Measurements from ENCODE around the gene PUSL1. TPM values are rescaled to one million over a fixed set of nuclear protein-coding genes. Genes with fewer than 3 reads are reported as not detected.
A peak's percentile ranks its signal among the peaks of the same experiment; 100 is the strongest.

PUSL1 gene, protein sequence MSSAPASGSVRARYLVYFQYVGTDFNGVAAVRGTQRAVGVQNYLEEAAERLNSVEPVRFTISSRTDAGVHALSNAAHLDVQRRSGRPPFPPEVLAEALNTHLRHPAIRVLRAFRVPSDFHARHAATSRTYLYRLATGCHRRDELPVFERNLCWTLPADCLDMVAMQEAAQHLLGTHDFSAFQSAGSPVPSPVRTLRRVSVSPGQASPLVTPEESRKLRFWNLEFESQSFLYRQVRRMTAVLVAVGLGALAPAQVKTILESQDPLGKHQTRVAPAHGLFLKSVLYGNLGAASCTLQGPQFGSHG
- 16.9 TPM for polyA plus RNA-seq (2013, experiment 1 of 2)
- 15.2 TPM for polyA plus RNA-seq (2013, experiment 2 of 2)

DNA sequence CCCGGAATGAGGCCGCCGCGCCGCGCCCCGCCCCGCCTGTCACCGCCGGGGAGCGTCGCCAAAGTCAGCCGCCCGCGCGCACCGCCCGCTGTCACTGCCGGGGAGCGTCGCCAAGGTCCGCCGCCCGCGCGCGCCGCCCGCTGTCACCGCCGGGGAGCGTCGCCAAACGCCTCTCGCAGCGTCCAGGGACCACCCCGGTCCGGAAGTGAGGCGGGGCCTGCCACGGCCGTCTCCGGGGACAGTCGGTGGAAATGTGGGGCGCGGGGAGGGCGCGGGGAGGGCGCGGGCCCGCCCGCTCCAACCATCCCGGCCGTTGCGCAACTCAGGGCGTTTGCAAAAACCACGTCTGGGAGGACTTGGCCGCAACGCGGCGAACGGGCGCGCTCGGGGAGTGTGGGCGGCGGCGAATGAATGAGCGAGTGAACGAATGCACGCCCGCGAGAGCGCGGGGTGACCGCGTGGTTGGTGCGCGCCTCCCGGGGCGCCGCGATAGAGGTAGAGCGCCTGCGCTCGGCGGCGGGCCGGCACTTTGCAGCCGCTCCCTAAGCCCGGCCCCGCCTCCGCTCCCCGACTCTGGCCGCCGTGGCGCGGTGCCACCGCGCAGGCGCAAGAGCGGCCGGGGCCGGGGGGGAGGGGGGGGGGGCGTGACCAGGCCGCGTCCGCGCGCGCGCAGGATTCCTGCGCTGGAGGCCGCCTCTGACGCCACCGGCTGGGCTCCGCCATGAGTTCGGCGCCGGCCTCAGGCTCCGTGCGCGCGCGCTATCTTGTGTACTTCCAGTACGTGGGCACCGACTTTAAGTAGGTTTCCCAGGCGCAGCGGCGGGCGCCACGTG lies at the start of gene PUSL1, which contains the start of gene ACAP3:
Gene PUSL1 (plus strand): TSS at position 675 of the 833 bp plus-strand sequence. CDS start 47 bp downstream, at position 722.
Gene ACAP3 (minus strand): TSS at position 8 of the 833 bp plus-strand sequence. CDS start 115 bp downstream, outside the sequence.
- WGBS, 2 experiments (ENCODE audit: insufficient coverage in 2 of 2): 0% methylated on average over 76 to 103 of the region's 131 CpGs
- Histone ChIP-seq H3K4me1 (ENCODE audit: control insufficient read depth, insufficient read depth, low read length, poor library complexity, severe bottlenecking) (peaks cover 33% of the 10 kb centered on the region), H3K4me3 (ENCODE audit: extremely low read depth, insufficient read depth, low read length, poor library complexity, severe bottlenecking) (peak within 1 kb of the TSS; percentile 79), H3K9me3 (ENCODE audit: control insufficient read depth, low read length) (no peaks in the 10 kb centered on the region), H3K36me3 (ENCODE audit: control insufficient read depth, insufficient read depth, low read length) (peaks cover 21% of the 10 kb centered on the region), H3K27ac (ENCODE audit: low read depth, low read length, severe bottlenecking) (peak within 1 kb of the TSS; percentile 95)

- H3K36me3 ChIP-seq (ENCODE audit: control insufficient read depth, insufficient read depth, low read length): peaks cover 85% of the 10 kb centered on the region
- no peak overlapping the region for H3K27ac ChIP-seq (ENCODE audit: low read depth, low read length, severe bottlenecking)
- WGBS, 2 experiments (ENCODE audit: insufficient coverage in 2 of 2): 96 to 98% methylated on average over 22 of the region's 22 CpGs
- no peaks in the 10 kb centered on the region for H3K9me3 ChIP-seq (ENCODE audit: control insufficient read depth, low read length)
- no peaks in the 10 kb centered on the region for H3K4me1 ChIP-seq (ENCODE audit: control insufficient read depth, insufficient read depth, low read length, poor library complexity, severe bottlenecking)
- H3K4me3 ChIP-seq (ENCODE audit: extremely low read depth, insufficient read depth, low read length, poor library complexity, severe bottlenecking): no peak overlapping the region
Observed at GRCh38 chr1:1259119-1259488, 49.3 kb upstream of the PUSL1 start.

GRCh38 chr1:1259540-1259939 lies 48.9 kb upstream of the PUSL1 start:
- H3K4me3 ChIP-seq (ENCODE audit: extremely low read depth, insufficient read depth, low read length, poor library complexity, severe bottlenecking): no peak overlapping the region
- H3K27ac ChIP-seq (ENCODE audit: low read depth, low read length, severe bottlenecking): no peak overlapping the region
- H3K4me1 ChIP-seq (ENCODE audit: control insufficient read depth, insufficient read depth, low read length, poor library complexity, severe bottlenecking): no peaks in the 10 kb centered on the region
- peaks cover 85% of the 10 kb centered on the region for H3K36me3 ChIP-seq (ENCODE audit: control insufficient read depth, insufficient read depth, low read length)
- H3K9me3 ChIP-seq (ENCODE audit: control insufficient read depth, low read length): no peaks in the 10 kb centered on the region
- WGBS, 2 experiments (ENCODE audit: insufficient coverage in 2 of 2): 92 to 99% methylated on average over 11 to 16 of the region's 18 CpGs

- Histone ChIP-seq H3K9me3 (ENCODE audit: control insufficient read depth, low read length) (no peaks in the 10 kb centered on the region), H3K4me1 (ENCODE audit: control insufficient read depth, insufficient read depth, low read length, poor library complexity, severe bottlenecking) (peaks cover 5% of the 10 kb centered on the region), H3K27ac (ENCODE audit: low read depth, low read length, severe bottlenecking) (no peak overlapping the region), H3K36me3 (ENCODE audit: control insufficient read depth, insufficient read depth, low read length) (peaks cover 85% of the 10 kb centered on the region), H3K4me3 (ENCODE audit: extremely low read depth, insufficient read depth, low read length, poor library complexity, severe bottlenecking) (no peak overlapping the region)
- 94 to 95% methylated on average over 24 to 25 of the region's 26 CpGs for WGBS, 2 experiments (ENCODE audit: insufficient coverage in 2 of 2)
Observed at GRCh38 chr1:1259951-1260600, 48.3 kb upstream of the PUSL1 start.

GRCh38 chr1:1260843-1261560 lies 47.4 kb upstream of the PUSL1 start:
- WGBS, 2 experiments (ENCODE audit: insufficient coverage in 2 of 2): 90 to 92% methylated on average over 16 of the region's 16 CpGs
- peaks cover 7% of the 10 kb centered on the region for H3K4me1 ChIP-seq (ENCODE audit: control insufficient read depth, insufficient read depth, low read length, poor library complexity, severe bottlenecking)
- H3K9me3 ChIP-seq (ENCODE audit: control insufficient read depth, low read length): no peaks in the 10 kb centered on the region
- H3K4me3 ChIP-seq (ENCODE audit: extremely low read depth, insufficient read depth, low read length, poor library complexity, severe bottlenecking): no peak overlapping the region
- no peak overlapping the region for H3K27ac ChIP-seq (ENCODE audit: low read depth, low read length, severe bottlenecking)
- peaks cover 79% of the 10 kb centered on the region for H3K36me3 ChIP-seq (ENCODE audit: control insufficient read depth, insufficient read depth, low read length)

- WGBS, 2 experiments (ENCODE audit: insufficient coverage in 2 of 2): 97 to 98% methylated on average over 17 of the region's 17 CpGs
- peaks cover 7% of the 10 kb centered on the region for H3K4me1 ChIP-seq (ENCODE audit: control insufficient read depth, insufficient read depth, low read length, poor library complexity, severe bottlenecking)
- peaks cover 78% of the 10 kb centered on the region for H3K36me3 ChIP-seq (ENCODE audit: control insufficient read depth, insufficient read depth, low read length)
- H3K4me3 ChIP-seq (ENCODE audit: extremely low read depth, insufficient read depth, low read length, poor library complexity, severe bottlenecking): no peak overlapping the region
- H3K9me3 ChIP-seq (ENCODE audit: control insufficient read depth, low read length): no peaks in the 10 kb centered on the region
- H3K27ac ChIP-seq (ENCODE audit: low read depth, low read length, severe bottlenecking): no peak overlapping the region
Observed at GRCh38 chr1:1262071-1262470, 46.3 kb upstream of the PUSL1 start.

DNA sequence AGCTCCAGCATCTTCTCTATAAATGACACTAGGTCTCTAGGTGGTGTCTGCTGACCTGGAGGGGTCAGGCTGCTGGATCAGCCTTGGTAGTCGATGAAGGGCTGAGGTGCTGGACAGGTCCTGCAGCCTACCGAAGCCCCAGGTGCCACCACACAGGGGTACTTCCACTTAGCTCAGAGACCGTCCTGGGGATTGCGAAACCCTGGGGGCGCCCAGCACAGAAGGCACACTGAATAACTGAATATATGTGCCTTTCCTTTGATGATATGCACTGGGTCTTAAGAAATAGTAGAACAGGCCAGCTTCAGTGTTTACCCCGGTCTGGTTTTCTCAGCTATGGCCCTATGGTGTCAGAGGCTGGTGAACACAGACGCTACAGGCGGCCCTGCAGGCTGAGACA lies 45.6 kb upstream of the PUSL1 start:
- Histone ChIP-seq H3K27ac (ENCODE audit: low read depth, low read length, severe bottlenecking) (no peak overlapping the region), H3K9me3 (ENCODE audit: control insufficient read depth, low read length) (no peaks in the 10 kb centered on the region), H3K36me3 (ENCODE audit: control insufficient read depth, insufficient read depth, low read length) (peaks cover 79% of the 10 kb centered on the region), H3K4me3 (ENCODE audit: extremely low read depth, insufficient read depth, low read length, poor library complexity, severe bottlenecking) (no peak overlapping the region), H3K4me1 (ENCODE audit: control insufficient read depth, insufficient read depth, low read length, poor library complexity, severe bottlenecking) (peaks cover 7% of the 10 kb centered on the region)
- WGBS, 2 experiments (ENCODE audit: insufficient coverage in 2 of 2): 97 to 100% methylated on average over 5 to 6 of the region's 8 CpGs

- no peaks in the 10 kb centered on the region for H3K9me3 ChIP-seq (ENCODE audit: control insufficient read depth, low read length)
- H3K36me3 ChIP-seq (ENCODE audit: control insufficient read depth, insufficient read depth, low read length): peaks cover 90% of the 10 kb centered on the region
- WGBS, 2 experiments (ENCODE audit: insufficient coverage in 2 of 2): 88 to 99% methylated on average over 8 to 9 of the region's 9 CpGs
- H3K4me1 ChIP-seq (ENCODE audit: control insufficient read depth, insufficient read depth, low read length, poor library complexity, severe bottlenecking): peaks cover 7% of the 10 kb centered on the region
- no peak overlapping the region for H3K4me3 ChIP-seq (ENCODE audit: extremely low read depth, insufficient read depth, low read length, poor library complexity, severe bottlenecking)
- H3K27ac ChIP-seq (ENCODE audit: low read depth, low read length, severe bottlenecking): no peak overlapping the region
Observed at GRCh38 chr1:1264026-1264425, 44.4 kb upstream of the PUSL1 start.

DNA sequence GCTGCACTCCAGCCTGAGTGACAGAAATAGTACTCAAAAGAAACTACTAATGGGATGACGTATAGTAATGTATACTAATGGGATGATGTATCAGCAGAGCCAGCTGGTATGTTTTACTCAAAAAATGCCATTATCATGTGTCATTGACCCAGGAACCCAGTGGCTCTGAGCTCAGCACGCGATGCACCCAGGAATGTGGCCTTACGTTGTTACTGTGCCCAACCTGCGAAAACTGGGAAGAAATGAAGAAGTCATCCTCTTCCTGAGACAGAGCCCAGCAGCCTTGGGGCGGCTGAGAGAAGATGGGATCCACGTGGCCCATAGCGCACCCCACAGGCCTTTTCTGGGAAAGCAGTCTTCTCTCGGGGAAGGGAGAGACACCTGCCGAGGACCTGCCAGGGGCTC lies 43.5 kb upstream of the PUSL1 start:
- H3K9me3 ChIP-seq (ENCODE audit: control insufficient read depth, low read length): no peaks in the 10 kb centered on the region
- H3K36me3 ChIP-seq (ENCODE audit: control insufficient read depth, insufficient read depth, low read length): peaks cover 84% of the 10 kb centered on the region
- no peak overlapping the region for H3K4me3 ChIP-seq (ENCODE audit: extremely low read depth, insufficient read depth, low read length, poor library complexity, severe bottlenecking)
- H3K4me1 ChIP-seq (ENCODE audit: control insufficient read depth, insufficient read depth, low read length, poor library complexity, severe bottlenecking): peaks cover 7% of the 10 kb centered on the region
- peak overlapping the region; percentile 80 for H3K27ac ChIP-seq (ENCODE audit: low read depth, low read length, severe bottlenecking)
- WGBS, 2 experiments (ENCODE audit: insufficient coverage in 2 of 2): 92 to 95% methylated on average over 9 to 10 of the region's 10 CpGs
